GM12875 (cell line): ENCODE data around the gene DDX31.

Source experiments
- H3K4me3 ChIP-seq: one replicate; pipeline ENCODE4 v1.5.1; 2011; ENCODE audit warnings: low read depth, low read length, control low read depth
- CTCF ChIP-seq: IDR thresholded peaks from 2 replicates; pipeline ENCODE4 v1.5.1; 2011; ENCODE audit warnings: low read depth, mild to moderate bottlenecking, control low read depth, inconsistent platforms, low read length, moderate library complexity, borderline replicate concordance; ENCODE audit not compliant: insufficient read depth

The DDX31 gene

GRCh38 chr9:132616725-132617124 is 53.1 kb downstream of the DDX31 start:
- no peak for TF ChIP-seq CTCF
- H3K4me3 ChIP-seq: no peak overlapping the region

- no peak for TF ChIP-seq CTCF
- no peak overlapping the region for H3K4me3 ChIP-seq
Measured at GRCh38 chr9:132615774-132616173, 54.0 kb downstream of the DDX31 start.

GRCh38 chr9:132614324-132614723 is 55.5 kb downstream of the DDX31 start:
- no peak overlapping the region for H3K4me3 ChIP-seq
- no peak for TF ChIP-seq CTCF

GRCh38 chr9:132610661-132611060 is 59.1 kb downstream of the DDX31 start:
- H3K4me3 ChIP-seq: no peak overlapping the region
- no peak for TF ChIP-seq CTCF

GRCh38 chr9:132609829-132610228 is 60.0 kb downstream of the DDX31 start:
- no peak overlapping the region for H3K4me3 ChIP-seq
- no peak for TF ChIP-seq CTCF

GRCh38 chr9:132609184-132609583 is 60.6 kb downstream of the DDX31 start:
- TF ChIP-seq CTCF: no peak
- H3K4me3 ChIP-seq: no peak overlapping the region

- no peak overlapping the region for H3K4me3 ChIP-seq
- TF ChIP-seq CTCF: no peak
Measured at GRCh38 chr9:132606066-132606465, 63.7 kb downstream of the DDX31 start.
